PC-9 (cell line): ENCODE measurements around the gene LRP1B. TPM values are rescaled to one million over a fixed set of nuclear protein-coding genes. Genes with fewer than 3 reads are reported as not detected.

Source experiments
- BruUV-seq: library from RNA; stranded (reverse); fragments of 400-500 nt; replicated peaks from 2 replicates; lab custom pipeline; 2021; lab: Mats Ljungman, UMichigan
- CTCF ChIA-PET: fragments of 300-600 bp; sonication (Branson Sonifier 250); formaldehyde crosslinking; loops from one replicate; lab custom pipeline; 2022; ENCODE audit warnings: antibody characterized with exemption; lab: Charles Lee
- POLR2A ChIA-PET: fragments of 300-600 bp; sonication (Branson Sonifier 250); formaldehyde crosslinking; loops from one replicate; lab custom pipeline; 2022; ENCODE audit warnings: antibody characterized with exemption; ENCODE audit not compliant: unreplicated experiment; lab: Charles Lee
- DNase-seq, 2 experiments: peaks; one replicate each; pipeline versions ENCODE4 v3.0.0 to v3.0.0-alpha.2; 2015 to 2022; ENCODE audit warnings: mixed read lengths in 1 of 2
- H2AFZ ChIP-seq: fragments of 200-600 bp; sonication (generic); 2 replicates; pipeline ENCODE4 v1.8.1; 2017; ENCODE audit warnings: antibody characterized with exemption
- H3F3A ChIP-seq: fragments of 200-600 bp; sonication (generic); 2 replicates; pipeline ENCODE4 v1.8.1; 2017; ENCODE audit warnings: antibody characterized with exemption, mild to moderate bottlenecking, low read depth; ENCODE audit not compliant: insufficient read depth
- H3K27ac ChIP-seq: fragments of 200-600 bp; sonication (generic); 2 replicates; pipeline ENCODE4 v1.6.1; 2016; ENCODE audit warnings: mixed run types
- H3K27me3 ChIP-seq: fragments of 200-600 bp; sonication (generic); 2 replicates; pipeline ENCODE4 v1.6.1; 2016; ENCODE audit warnings: low read depth, mixed run types; ENCODE audit not compliant: insufficient read depth
- H3K36me3 ChIP-seq: fragments of 200-600 bp; sonication (generic); 2 replicates; pipeline ENCODE4 v1.6.1; 2016; ENCODE audit warnings: low read depth, mixed run types
- H3K4me1 ChIP-seq: fragments of 200-600 bp; sonication (generic); replicated peaks from 2 replicates; pipeline ENCODE4 v1.6.1; 2016; ENCODE audit warnings: mixed run types; ENCODE audit not compliant: insufficient read depth
- H3K4me2 ChIP-seq: fragments of 200-600 bp; sonication (generic); 2 replicates; pipeline ENCODE4 v1.6.1; 2017; ENCODE audit warnings: mixed run types
- H3K4me3 ChIP-seq: fragments of 200-600 bp; sonication (generic); 2 replicates; pipeline ENCODE4 v1.6.1; 2016; ENCODE audit warnings: mixed run types
- H3K79me2 ChIP-seq: fragments of 200-600 bp; sonication (generic); 2 replicates; pipeline ENCODE4 v1.6.1; 2017; ENCODE audit warnings: low read depth, mixed run types
- H3K9me2 ChIP-seq: fragments of 200-600 bp; sonication (generic); 2 replicates; pipeline ENCODE4 v1.8.1; 2017; ENCODE audit warnings: mild to moderate bottlenecking; ENCODE audit not compliant: insufficient read depth
- H3K9me3 ChIP-seq: fragments of 200-600 bp; sonication (generic); 2 replicates; pipeline ENCODE4 v1.8.1; 2016; ENCODE audit warnings: low read depth; ENCODE audit not compliant: insufficient read depth
- H4K20me1 ChIP-seq: fragments of 200-600 bp; sonication (generic); 2 replicates; pipeline ENCODE4 v1.8.1; 2017; ENCODE audit not compliant: insufficient read depth
- EZH2 ChIP-seq: fragments of 200-600 bp; sonication (generic); IDR thresholded peaks from 2 replicates; pipeline ENCODE4 v1.8.0; 2017; ENCODE audit warnings: antibody characterized with exemption, low read depth
- intact Hi-C: fragments of 100-400 bp; cut with micrococcal nuclease; formaldehyde crosslinking; loops from one replicate; pipeline ENCODE4 v1.10.0; 2022; ENCODE audit not compliant: unreplicated experiment
- total RNA-seq: library from RNA; stranded (reverse); gene quantifications from 2 replicates; pipeline ENCODE4 v1.2.3, GENCODE V29; 2021
- TF ChIP-seq, protein P1 (sequence below): fragments of 200-600 bp; sonication (generic); conservative IDR thresholded peaks from 2 replicates; pipeline ENCODE4 v1.6.1; 2017; ENCODE audit warnings: mixed run types, antibody characterized with exemption, mild to moderate bottlenecking, moderate library complexity

Gene LRP1B
- total RNA-seq, 1 experiment from 2014 or later = 1.7 TPM

DNA sequence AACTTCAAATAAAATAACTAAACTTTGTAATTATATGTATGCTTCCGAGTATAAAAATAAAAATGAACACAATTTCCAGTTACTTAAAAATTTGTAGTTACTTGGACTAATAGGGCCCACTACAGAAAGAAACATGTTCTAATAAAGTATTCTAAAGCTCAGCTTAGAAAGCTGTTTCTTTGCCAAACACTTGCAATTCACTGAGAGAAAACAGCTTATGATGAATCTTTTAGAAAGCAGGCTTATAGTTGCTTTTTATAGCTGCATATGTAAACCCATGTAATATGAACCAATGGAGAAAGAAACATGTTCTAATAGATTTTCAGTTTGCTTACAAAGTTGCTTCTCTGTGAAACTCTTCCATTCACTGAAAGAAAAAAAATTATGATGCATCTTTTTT is 766.0 kb downstream of the LRP1B start:
- DNase-seq = no peak
- TF ChIP-seq, protein P1, sequence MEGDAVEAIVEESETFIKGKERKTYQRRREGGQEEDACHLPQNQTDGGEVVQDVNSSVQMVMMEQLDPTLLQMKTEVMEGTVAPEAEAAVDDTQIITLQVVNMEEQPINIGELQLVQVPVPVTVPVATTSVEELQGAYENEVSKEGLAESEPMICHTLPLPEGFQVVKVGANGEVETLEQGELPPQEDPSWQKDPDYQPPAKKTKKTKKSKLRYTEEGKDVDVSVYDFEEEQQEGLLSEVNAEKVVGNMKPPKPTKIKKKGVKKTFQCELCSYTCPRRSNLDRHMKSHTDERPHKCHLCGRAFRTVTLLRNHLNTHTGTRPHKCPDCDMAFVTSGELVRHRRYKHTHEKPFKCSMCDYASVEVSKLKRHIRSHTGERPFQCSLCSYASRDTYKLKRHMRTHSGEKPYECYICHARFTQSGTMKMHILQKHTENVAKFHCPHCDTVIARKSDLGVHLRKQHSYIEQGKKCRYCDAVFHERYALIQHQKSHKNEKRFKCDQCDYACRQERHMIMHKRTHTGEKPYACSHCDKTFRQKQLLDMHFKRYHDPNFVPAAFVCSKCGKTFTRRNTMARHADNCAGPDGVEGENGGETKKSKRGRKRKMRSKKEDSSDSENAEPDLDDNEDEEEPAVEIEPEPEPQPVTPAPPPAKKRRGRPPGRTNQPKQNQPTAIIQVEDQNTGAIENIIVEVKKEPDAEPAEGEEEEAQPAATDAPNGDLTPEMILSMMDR = no peak
- no peak for TF ChIP-seq EZH2
- CTCF ChIA-PET = no interaction called here
- Histone ChIP-seq H3K9me3 (no peaks in the 10 kb centered on the region), H3K9me2 (no peaks in the 10 kb centered on the region), H3K4me3 (no peak overlapping the region), H3F3A (no peaks in the 10 kb centered on the region), H4K20me1 (no peaks in the 10 kb centered on the region), H3K27me3 (no peaks in the 10 kb centered on the region), H2AFZ (no peak overlapping the region), H3K36me3 (no peaks in the 10 kb centered on the region), H3K4me2 (no peak overlapping the region), H3K4me1 (no peaks in the 10 kb centered on the region), H3K79me2 (no peaks in the 10 kb centered on the region), H3K27ac (no peak overlapping the region)
- POLR2A ChIA-PET = no interaction called here
- intact Hi-C loops = no loop called here
- no TSS peak for BruUV-seq

DNA sequence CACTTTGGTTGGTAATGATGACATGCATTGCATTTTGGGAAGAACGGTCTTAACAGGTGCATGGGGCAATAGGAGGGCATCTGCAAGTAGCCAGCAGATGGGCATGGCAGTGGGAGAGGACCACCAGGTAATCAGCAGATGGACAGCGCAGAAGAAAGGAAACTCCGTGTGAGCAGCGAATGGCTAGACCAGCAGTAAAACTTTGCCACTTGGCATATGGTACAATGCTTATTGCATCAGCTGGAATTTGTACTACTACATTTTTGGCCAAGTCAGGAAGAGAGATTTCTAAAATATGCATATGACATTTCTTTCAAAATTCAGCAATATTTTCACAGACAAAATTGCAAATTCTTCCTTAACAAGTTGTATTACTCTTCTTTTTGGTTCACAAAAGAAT is 768.5 kb downstream of the LRP1B start:
- H3K27me3 ChIP-seq = no peaks in the 10 kb centered on the region
- no peaks in the 10 kb centered on the region for H3K4me1 ChIP-seq
- POLR2A ChIA-PET = no interaction called here
- no peaks in the 10 kb centered on the region for H3K79me2 ChIP-seq
- no peaks in the 10 kb centered on the region for H4K20me1 ChIP-seq
- no peak overlapping the region for H3K4me3 ChIP-seq
- DNase-seq = no peak
- no peak overlapping the region for H2AFZ ChIP-seq
- H3K4me2 ChIP-seq = no peak overlapping the region
- H3K27ac ChIP-seq = no peak overlapping the region
- no peaks in the 10 kb centered on the region for H3K9me3 ChIP-seq
- BruUV-seq = no TSS peak
- no peaks in the 10 kb centered on the region for H3K36me3 ChIP-seq
- intact Hi-C loops = no loop called here
- CTCF ChIA-PET = no interaction called here
- H3K9me2 ChIP-seq = no peaks in the 10 kb centered on the region
- no peaks in the 10 kb centered on the region for H3F3A ChIP-seq
- TF ChIP-seq, protein P1 = no peak
- no peak for TF ChIP-seq EZH2

DNA sequence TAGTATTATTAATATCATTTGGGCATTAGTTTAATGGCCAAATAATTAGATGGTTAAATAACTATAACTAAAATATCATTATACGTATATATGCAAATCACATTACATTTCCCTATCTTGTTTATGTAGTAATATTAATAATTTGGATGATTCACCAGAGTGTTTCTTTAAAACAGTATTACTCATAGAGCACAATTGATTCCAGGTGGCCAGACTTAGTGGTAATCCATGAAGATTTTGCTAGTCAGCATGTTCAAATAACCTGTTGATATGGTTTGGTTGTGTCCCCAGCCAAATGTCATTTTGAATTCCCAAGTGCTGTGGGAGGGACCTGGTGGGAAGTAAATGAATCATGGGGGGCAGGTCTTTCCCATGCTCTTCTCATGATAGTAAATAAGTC is 782.3 kb downstream of the LRP1B start:
- Histone ChIP-seq H2AFZ (no peak overlapping the region), H3K27me3 (no peaks in the 10 kb centered on the region), H3F3A (no peaks in the 10 kb centered on the region), H4K20me1 (no peaks in the 10 kb centered on the region), H3K9me3 (no peaks in the 10 kb centered on the region), H3K36me3 (no peaks in the 10 kb centered on the region), H3K27ac (no peak overlapping the region), H3K79me2 (no peaks in the 10 kb centered on the region), H3K4me3 (no peak overlapping the region), H3K4me2 (no peak overlapping the region), H3K4me1 (no peaks in the 10 kb centered on the region), H3K9me2 (no peaks in the 10 kb centered on the region)
- no TSS peak for BruUV-seq
- intact Hi-C loops = no loop called here
- TF ChIP-seq EZH2 = no peak
- TF ChIP-seq, protein P1 = no peak
- DNase-seq = no peak
- ChIA-PET POLR2A (no interaction called here), CTCF (no interaction called here)
